ENCODE data around the gene GPATCH4. TPM values are rescaled to one million over a fixed set of nuclear protein-coding genes. Genes with fewer than 3 reads are reported as not detected.

Gene GPATCH4
- total RNA-seq, 2 donors from 2014 or later: 8.9 to 9.6 TPM

DNA sequence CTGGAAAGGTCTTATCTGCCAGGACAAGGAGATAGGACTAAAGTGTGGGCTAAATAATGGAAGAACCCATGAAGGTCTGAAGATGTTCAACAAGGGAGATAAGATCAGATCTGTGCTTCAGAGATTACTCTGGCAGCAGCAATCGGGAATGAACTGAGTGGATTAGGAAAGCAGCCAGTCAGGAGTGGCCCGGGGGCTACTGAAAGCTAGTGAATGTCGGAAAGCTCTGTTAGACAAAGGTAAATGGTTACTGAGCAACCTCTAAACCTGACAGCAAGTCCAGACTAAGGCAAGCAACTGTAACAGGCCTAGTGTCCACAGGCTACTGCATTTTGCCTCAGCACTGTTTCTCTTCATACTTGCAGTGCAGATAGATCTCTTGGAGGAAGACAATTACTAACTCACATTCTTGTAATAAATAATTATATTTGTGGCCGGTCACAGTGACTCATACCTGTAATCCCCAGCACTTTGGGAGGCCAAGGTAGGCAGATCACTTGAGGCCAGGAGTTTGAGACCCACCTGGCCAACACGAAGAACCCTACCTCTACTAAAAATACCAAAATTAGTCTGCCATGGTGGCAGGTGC, 41.4 kb downstream of the GPATCH4 start:
- H3K36me3 ChIP-seq (replicated peaks in 1 of 2; ENCODE audit: insufficient read depth in 1 of 2, low read depth in 2 of 2): no peaks in the 10 kb centered on the region
- no peaks in the 10 kb centered on the region for H3K4me1 ChIP-seq
- no peak for TF ChIP-seq POLR2A (IDR thresholded peaks at IDR 0.05)
- TF ChIP-seq, protein P1, sequence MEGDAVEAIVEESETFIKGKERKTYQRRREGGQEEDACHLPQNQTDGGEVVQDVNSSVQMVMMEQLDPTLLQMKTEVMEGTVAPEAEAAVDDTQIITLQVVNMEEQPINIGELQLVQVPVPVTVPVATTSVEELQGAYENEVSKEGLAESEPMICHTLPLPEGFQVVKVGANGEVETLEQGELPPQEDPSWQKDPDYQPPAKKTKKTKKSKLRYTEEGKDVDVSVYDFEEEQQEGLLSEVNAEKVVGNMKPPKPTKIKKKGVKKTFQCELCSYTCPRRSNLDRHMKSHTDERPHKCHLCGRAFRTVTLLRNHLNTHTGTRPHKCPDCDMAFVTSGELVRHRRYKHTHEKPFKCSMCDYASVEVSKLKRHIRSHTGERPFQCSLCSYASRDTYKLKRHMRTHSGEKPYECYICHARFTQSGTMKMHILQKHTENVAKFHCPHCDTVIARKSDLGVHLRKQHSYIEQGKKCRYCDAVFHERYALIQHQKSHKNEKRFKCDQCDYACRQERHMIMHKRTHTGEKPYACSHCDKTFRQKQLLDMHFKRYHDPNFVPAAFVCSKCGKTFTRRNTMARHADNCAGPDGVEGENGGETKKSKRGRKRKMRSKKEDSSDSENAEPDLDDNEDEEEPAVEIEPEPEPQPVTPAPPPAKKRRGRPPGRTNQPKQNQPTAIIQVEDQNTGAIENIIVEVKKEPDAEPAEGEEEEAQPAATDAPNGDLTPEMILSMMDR (IDR thresholded peaks at IDR 0.05): no peak
- H3K27me3 ChIP-seq: no peaks in the 10 kb centered on the region
- intact Hi-C loops (cut with DNase I): no loop called here
- no peak for DNase-seq
- no peaks in the 10 kb centered on the region for H3K9me3 ChIP-seq
- no peak for ATAC-seq
- H3K27ac ChIP-seq: no peak overlapping the region
- WGBS, 2 donors: 67 to 68% methylated on average over 5 of the region's 5 CpGs
- H3K4me3 ChIP-seq: no peak overlapping the region

DNA sequence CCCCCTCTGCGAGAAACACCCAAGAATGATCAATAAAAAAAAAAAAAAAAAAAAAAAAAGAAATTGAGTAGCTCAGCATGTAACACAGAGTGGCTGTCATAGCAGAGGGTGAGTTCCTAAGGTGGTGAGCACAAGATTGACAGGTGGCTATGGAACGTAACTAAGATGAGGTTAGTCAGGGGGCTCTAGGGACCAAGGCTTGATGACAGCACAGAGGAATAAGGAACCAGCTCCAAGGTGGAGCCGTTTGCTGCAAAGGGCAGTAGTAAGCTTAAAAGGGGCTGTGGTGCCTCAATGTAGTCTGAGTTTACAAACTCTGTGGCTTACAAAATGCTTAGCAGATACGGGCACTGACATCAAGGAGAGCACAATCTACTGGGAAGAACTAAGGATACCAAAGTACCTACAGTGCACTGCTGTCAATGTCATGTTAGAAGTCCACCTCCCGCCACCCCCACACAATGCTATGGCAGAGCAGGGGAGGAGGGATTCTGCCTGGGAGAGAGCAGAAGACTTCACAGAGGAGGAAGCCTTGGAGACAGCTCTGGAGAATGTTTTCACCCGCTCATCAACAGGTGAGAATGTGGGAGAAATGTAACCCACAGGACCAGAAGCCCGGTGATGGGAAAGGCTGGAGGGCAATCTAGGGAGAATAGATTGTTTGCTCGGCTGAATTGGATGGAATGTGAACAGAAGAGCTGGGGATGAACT, 42.0 kb downstream of the GPATCH4 start:
- Histone ChIP-seq H3K4me1 (no peaks in the 10 kb centered on the region), H3K4me3 (no peak overlapping the region), H3K27me3 (no peaks in the 10 kb centered on the region), H3K36me3 (replicated peaks in 1 of 2; ENCODE audit: insufficient read depth in 1 of 2, low read depth in 2 of 2) (no peaks in the 10 kb centered on the region), H3K9me3 (no peaks in the 10 kb centered on the region), H3K27ac (no peak overlapping the region)
- ATAC-seq (no peak), DNase-seq (no peak)
- TF ChIP-seq POLR2A (IDR thresholded peaks at IDR 0.05): no peak
- TF ChIP-seq, protein P1 (IDR thresholded peaks at IDR 0.05): no peak
- 78% methylated on average over 7 of the region's 8 CpGs for WGBS, 2 donors
- intact Hi-C loops (cut with DNase I): no loop called here

DNA sequence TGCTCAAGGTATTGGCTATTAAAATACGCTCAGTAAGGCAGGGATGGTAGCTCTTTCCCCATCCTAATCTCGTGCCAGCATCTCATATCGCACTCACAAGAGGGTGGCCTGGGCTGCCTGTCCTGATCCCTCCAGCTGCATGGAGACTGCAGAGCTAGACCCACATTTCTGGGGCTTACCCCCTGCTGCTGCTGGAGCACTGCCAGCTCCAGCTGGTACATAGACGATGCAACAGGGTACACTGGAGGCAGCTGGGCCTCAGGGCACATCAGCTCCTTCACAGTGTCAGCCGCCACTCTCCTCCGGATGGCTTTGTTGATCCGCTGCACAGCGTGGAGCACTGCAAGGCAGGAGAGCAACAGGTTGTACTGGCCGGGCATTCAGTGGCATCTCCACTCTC, 44.9 kb downstream of the GPATCH4 start:
- Histone ChIP-seq H3K27ac (no peak overlapping the region), H3K9me3 (no peaks in the 10 kb centered on the region), H3K4me3 (no peak overlapping the region), H3K27me3 (no peaks in the 10 kb centered on the region), H3K4me1 (peaks cover 4% of the 10 kb centered on the region), H3K36me3 (replicated peaks in 1 of 2; ENCODE audit: insufficient read depth in 1 of 2, low read depth in 2 of 2) (no peaks in the 10 kb centered on the region)
- DNase-seq (no peak), ATAC-seq (no peak)
- TF ChIP-seq POLR2A (IDR thresholded peaks at IDR 0.05): no peak
- TF ChIP-seq, protein P1 (IDR thresholded peaks at IDR 0.05): no peak
- WGBS, 2 donors: 75 to 76% methylated on average over 9 of the region's 9 CpGs
- intact Hi-C loops (cut with DNase I): no loop called here

DNA sequence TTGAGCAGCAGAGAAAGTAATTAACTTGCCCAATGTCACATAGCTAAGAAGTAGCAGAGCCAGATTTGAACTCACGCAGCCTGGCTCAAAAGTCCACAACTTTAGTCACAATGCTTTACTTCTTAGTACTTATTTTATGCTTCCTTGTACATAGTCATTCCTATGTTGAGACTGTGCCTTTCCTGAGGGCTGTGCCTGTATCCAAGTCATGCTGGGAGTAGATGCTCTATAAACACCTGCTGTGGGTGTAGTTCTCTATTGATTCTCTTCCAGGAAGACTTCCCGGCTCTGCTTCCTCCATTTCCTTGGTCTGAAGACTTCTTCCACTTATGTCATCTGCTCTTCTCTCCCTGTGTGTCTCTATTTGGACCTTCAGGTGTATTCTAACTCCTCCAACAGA, 45.6 kb downstream of the GPATCH4 start:
- DNase-seq (no peak), ATAC-seq (no peak)
- no peaks in the 10 kb centered on the region for H3K27me3 ChIP-seq
- no peak overlapping the region for H3K4me3 ChIP-seq
- H3K4me1 ChIP-seq: peaks cover 9% of the 10 kb centered on the region
- no peaks in the 10 kb centered on the region for H3K36me3 ChIP-seq (replicated peaks in 1 of 2; ENCODE audit: insufficient read depth in 1 of 2, low read depth in 2 of 2)
- 34 to 59% methylated on average over 2 of the region's 2 CpGs for WGBS, 2 donors
- TF ChIP-seq POLR2A (IDR thresholded peaks at IDR 0.05): no peak
- TF ChIP-seq, protein P1 (IDR thresholded peaks at IDR 0.05): no peak
- H3K9me3 ChIP-seq: no peaks in the 10 kb centered on the region
- no peak overlapping the region for H3K27ac ChIP-seq
- intact Hi-C loops (cut with DNase I): no loop called here

DNA sequence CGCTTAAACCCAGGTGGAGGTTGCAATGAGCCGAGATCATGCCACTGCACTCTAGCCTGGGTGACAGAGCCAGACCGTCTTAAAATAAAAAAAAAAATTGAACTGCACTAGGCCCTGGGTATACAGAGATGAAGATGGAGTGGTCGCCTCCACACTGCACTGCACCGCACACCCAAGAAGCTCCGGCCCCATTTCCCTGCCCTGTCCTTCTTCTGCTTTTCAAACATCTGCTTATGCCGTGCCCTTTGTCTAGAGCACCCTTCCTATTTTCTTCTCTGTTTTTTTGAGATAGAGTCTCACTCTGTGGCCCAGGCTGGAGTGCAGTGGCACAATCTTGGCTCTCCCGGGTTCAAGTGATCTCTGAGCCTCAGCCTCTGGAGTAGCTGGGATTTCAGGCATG, 46.3 kb downstream of the GPATCH4 start:
- WGBS, 2 donors: 78 to 81% methylated on average over 8 of the region's 8 CpGs
- H3K36me3 ChIP-seq (replicated peaks in 1 of 2; ENCODE audit: insufficient read depth in 1 of 2, low read depth in 2 of 2): no peaks in the 10 kb centered on the region
- intact Hi-C loops (cut with DNase I): no loop called here
- no peak overlapping the region for H3K27ac ChIP-seq
- H3K9me3 ChIP-seq: no peaks in the 10 kb centered on the region
- DNase-seq (no peak), ATAC-seq (no peak)
- H3K27me3 ChIP-seq: no peaks in the 10 kb centered on the region
- no peak overlapping the region for H3K4me3 ChIP-seq
- peaks cover 9% of the 10 kb centered on the region for H3K4me1 ChIP-seq
- TF ChIP-seq, protein P1 (IDR thresholded peaks at IDR 0.05): no peak
- TF ChIP-seq POLR2A (IDR thresholded peaks at IDR 0.05): no peak
